Mucosa of descending colon (tissue), 3 donors: ENCODE data around the gene PPFIA3. TPM values are rescaled to one million over a fixed set of nuclear protein-coding genes. Genes with fewer than 3 reads are reported as not detected.
"Not testable (repeated sequence)": the region's sequence is repeated elsewhere in the genome, so short reads cannot be mapped to it uniquely, and the experiment has no call there.

Experiments used
- ATAC-seq: fragments of 200-7000 bp; cut with Tn5 transposase; one replicate; pipeline ENCODE4 v1.9.1; 2020; ENCODE audit warnings: mild to moderate bottlenecking, moderate library complexity
- DNase-seq, 3 donors: peaks; one replicate each; pipeline ENCODE4 v3.0.0-alpha.2; 2020
- H3K36me3 ChIP-seq: fragments of 200-600 bp; one replicate; pipeline ENCODE4 v1.8.0; 2021; ENCODE audit warnings: low read depth, mild to moderate bottlenecking
- H3K4me1 ChIP-seq: fragments of 200-600 bp; one replicate; pipeline ENCODE4 v1.8.0; 2021; ENCODE audit warnings: low read depth, mild to moderate bottlenecking
- H3K4me3 ChIP-seq: fragments of 200-600 bp; one replicate; pipeline ENCODE4 v1.8.0; 2021; ENCODE audit warnings: mild to moderate bottlenecking
- H3K9me3 ChIP-seq: fragments of 200-600 bp; one replicate; pipeline ENCODE4 v1.8.0; 2021; ENCODE audit warnings: mild to moderate bottlenecking
- CTCF ChIP-seq: fragments of 200-600 bp; IDR thresholded peaks from one replicate; pipeline ENCODE4 v1.8.0; 2022; ENCODE audit warnings: antibody characterized with exemption, mild to moderate bottlenecking
- intact Hi-C, 2 donors: fragments of 100-400 bp; cut with DNase I in 1 of 2; cut with micrococcal nuclease in 1 of 2; formaldehyde crosslinking; loops; one replicate each; pipeline versions ENCODE4 v1.11.0 to v1.11.1; 2022; cut with DNase I, micrococcal nuclease
- long read RNA-seq, 2 donors: library from polyadenylated mRNA; unstranded; transcript quantifications; one replicate each; pipeline ENCODE4 v2.0.0, GENCODE V29; 2019 to 2021
- total RNA-seq, 3 donors: library from RNA; stranded (reverse); fragmentation: NEBNext Ultra II Directional in 2 of 3; extraction: Animal tissue kit (Norgen Biotek cat#: 25700) in 2 of 3; gene quantifications; one replicate each; pipeline versions ENCODE4 v1.2.1 to v1.2.4, GENCODE V29; 2021 to 2023
- donor health status: DM: no; HTN: no; CAD: no; lungs with moderate emphysema.
- donor health status: DM: no; HTN: no; CAD: no.
- donor health status: DM: no; HTN: yes; CAD: no.

PPFIA3 gene
- total RNA-seq, result 10 to 100 TPM; 15.1 to 21.4 (median 19.6) TPM
- long read RNA-seq, donor 1, partial matches to known transcripts, result 5 of 9 reads
- long read RNA-seq, donor 1, other reads (novel, unspliced or antisense), result 3 of 9 reads
- long read RNA-seq, donor 2, partial matches to known transcripts, result 3 of 8 reads
- long read RNA-seq, donor 2, other reads (novel, unspliced or antisense), result 2 of 8 reads

- intact Hi-C loops, result no loop called here
- ATAC-seq, result peak; percentile 28
These were observed at the start of gene PPFIA3 for GRCh38 chr19:49119411-49120324. PPFIA3 (plus strand) TSS chr19:49119544; CDS start chr19:49127874, 8,330 bp downstream.

GRCh38 chr19:49070416-49070815 lies 48.9 kb upstream of the PPFIA3 start:
- no peak for ATAC-seq
- intact Hi-C loops, result no loop called here
- Histone ChIP-seq H3K36me3 (no peaks in the 10 kb centered on the region), H3K9me3 (no peaks in the 10 kb centered on the region), H3K4me1 (no peaks in the 10 kb centered on the region), H3K4me3 (no peak overlapping the region)
- no peak for DNase-seq
- no peak for TF ChIP-seq CTCF

More at GRCh38 chr19:49119411-49120324, at the start of gene PPFIA3:
- Histone ChIP-seq H3K9me3 (no peaks in the 10 kb centered on the region), H3K4me3 (peak within 1 kb of the TSS; percentile 38), H3K36me3 (no peaks in the 10 kb centered on the region), H3K4me1 (peaks cover 37% of the 10 kb centered on the region)
- no peak for TF ChIP-seq CTCF
- DNase-seq, result peak; percentile 70 to 78 (median 71)

GRCh38 chr19:49071860-49072547 lies 47.3 kb upstream of the PPFIA3 start:
- no peak for TF ChIP-seq CTCF
- DNase-seq (peak in 1 of 3 donors; percentile 51), ATAC-seq (peak; percentile 46)
- H3K4me3 ChIP-seq, result no peak overlapping the region
- intact Hi-C loops, result no loop called here
- H3K9me3 ChIP-seq, result no peaks in the 10 kb centered on the region
- no peaks in the 10 kb centered on the region for H3K4me1 ChIP-seq
- no peaks in the 10 kb centered on the region for H3K36me3 ChIP-seq

- TF ChIP-seq CTCF, result no peak
- Histone ChIP-seq H3K4me1 (no peaks in the 10 kb centered on the region), H3K36me3 (no peaks in the 10 kb centered on the region), H3K9me3 (no peaks in the 10 kb centered on the region), H3K4me3 (no peak overlapping the region)
- no peak for DNase-seq
- intact Hi-C loops, result no loop called here
- peak; percentile 38 for ATAC-seq
These were observed 45.6 kb upstream of the PPFIA3 start for GRCh38 chr19:49073514-49074378.

- ATAC-seq, H3K4me1 ChIP-seq, H3K9me3 ChIP-seq, intact Hi-C loops, H3K36me3 ChIP-seq, H3K4me3 ChIP-seq: not testable (repeated sequence)
- TF ChIP-seq CTCF, result peak; percentile 65
- peak; percentile 73 to 80 (median 73) for DNase-seq
These were observed 44.5 kb upstream of the PPFIA3 start for GRCh38 chr19:49074869-49075268.
